GM19455 (cell line): ENCODE data around the gene SLC25A48.

Experiments
- ATAC-seq: cut with Tn5 transposase; IDR thresholded peaks from one replicate; pipeline ENCODE4 v1.9.1; 2021; ENCODE audit not compliant: unreplicated experiment

The SLC25A48 gene

GRCh38 chr5:135834639-135835529 lies at the start of gene SLC25A48:
TSS of gene SLC25A48 (plus strand) at chr5:135834663. CDS start at chr5:135834848, 185 bp downstream.
- ATAC-seq = no peak

GRCh38 chr5:135800656-135801055 lies 33.8 kb upstream of the SLC25A48 start:
- ATAC-seq = no peak

- no peak for ATAC-seq
Observed at GRCh38 chr5:135810188-135810943, 24.1 kb upstream of the SLC25A48 start.

- ATAC-seq = no peak
Observed at GRCh38 chr5:135811007-135811406, 23.5 kb upstream of the SLC25A48 start.

GRCh38 chr5:135813758-135814157 lies 20.7 kb upstream of the SLC25A48 start:
- ATAC-seq = no peak

GRCh38 chr5:135814316-135814715 lies 20.1 kb upstream of the SLC25A48 start:
- no peak for ATAC-seq

GRCh38 chr5:135814812-135815211 lies 19.7 kb upstream of the SLC25A48 start:
- ATAC-seq = no peak

GRCh38 chr5:135821061-135821801 lies 13.2 kb upstream of the SLC25A48 start:
- no peak for ATAC-seq

- no peak for ATAC-seq
Observed at GRCh38 chr5:135821802-135822201, 12.7 kb upstream of the SLC25A48 start.

GRCh38 chr5:135822286-135822685 lies 12.2 kb upstream of the SLC25A48 start:
- no peak for ATAC-seq

GRCh38 chr5:135822959-135823358 lies 11.5 kb upstream of the SLC25A48 start:
- ATAC-seq = no peak

- no peak for ATAC-seq
Observed at GRCh38 chr5:135823881-135824280, 10.6 kb upstream of the SLC25A48 start.

GRCh38 chr5:135824541-135825041 lies 9.9 kb upstream of the SLC25A48 start:
- ATAC-seq = no peak

GRCh38 chr5:135825373-135826220 lies 8.9 kb upstream of the SLC25A48 start:
- ATAC-seq = no peak

- ATAC-seq = no peak
Observed at GRCh38 chr5:135826221-135826525, 8.3 kb upstream of the SLC25A48 start.

- ATAC-seq = no peak
Observed at GRCh38 chr5:135826994-135827671, 7.3 kb upstream of the SLC25A48 start.

- ATAC-seq = no peak
Observed at GRCh38 chr5:135827965-135828781, 6.3 kb upstream of the SLC25A48 start.

GRCh38 chr5:135828782-135829127 lies 5.7 kb upstream of the SLC25A48 start:
- no peak for ATAC-seq

- ATAC-seq = no peak
Observed at GRCh38 chr5:135829179-135829578, 5.3 kb upstream of the SLC25A48 start.
